Loucy (cell line): ENCODE measurements around the gene LIX1.

Experiments used
- CTCF ChIP-seq: fragments of 200-600 bp; sonication (generic); conservative IDR thresholded peaks from 2 replicates; pipeline ENCODE4 v1.5.1; 2014; ENCODE audit warnings: mild to moderate bottlenecking, antibody characterized with exemption, low read length
- EZH2phosphoT487 ChIP-seq: fragments of 200-600 bp; IDR thresholded peaks from 2 replicates; pipeline ENCODE4 v1.6.1; 2018; ENCODE audit warnings: antibody characterized with exemption, mild to moderate bottlenecking, moderate library complexity, borderline replicate concordance

DNA sequence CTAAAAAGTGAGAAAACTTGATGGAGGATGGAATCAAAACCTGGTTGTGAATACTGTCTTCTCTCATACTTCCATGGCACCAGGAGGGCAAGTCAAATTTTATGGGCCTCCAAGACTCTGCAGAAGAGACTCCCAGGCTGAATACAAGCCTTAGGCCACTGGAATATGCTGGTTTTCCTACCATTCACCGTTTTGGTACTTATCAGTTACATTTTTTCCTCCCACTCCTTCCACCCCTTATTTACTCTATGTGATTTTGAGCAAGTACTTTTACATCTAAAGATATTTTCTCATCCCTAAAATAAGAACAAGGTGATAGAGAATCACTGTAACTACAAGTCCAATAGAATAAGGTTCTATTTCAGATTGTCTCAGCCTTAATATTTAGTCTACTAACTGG lies 8.0 kb upstream of the LIX1 start:
- TF ChIP-seq CTCF: no peak
- TF ChIP-seq EZH2phosphoT487: no peak
